SJSA1 (cell line): ENCODE results near the gene MDFI. TPM values are rescaled to one million over a fixed set of nuclear protein-coding genes. Genes with fewer than 3 reads are reported as not detected.

Source experiments
- DNase-seq, 2 experiments: peaks; one replicate each; pipeline ENCODE4 v3.0.0-alpha.2; 2015 to 2020; ENCODE audit warnings: low spot score in 2 of 2, low read depth in 1 of 2
- H3K27ac ChIP-seq: fragments of 250-450 bp; sonication (Bioruptor Pico); 2 replicates; pipeline ENCODE4 v1.5.1; 2020; ENCODE audit warnings: mild to moderate bottlenecking, moderate library complexity
- H3K27me3 ChIP-seq: fragments of 250-450 bp; sonication (Bioruptor Pico); replicated peaks from 2 replicates; pipeline ENCODE4 v1.5.1; 2020; ENCODE audit warnings: mild to moderate bottlenecking, moderate library complexity
- H3K36me3 ChIP-seq: fragments of 250-450 bp; sonication (Bioruptor Pico); 2 replicates; pipeline ENCODE4 v1.5.1; 2020; ENCODE audit warnings: mild to moderate bottlenecking
- H3K4me1 ChIP-seq: fragments of 250-450 bp; sonication (Bioruptor Pico); replicated peaks from 2 replicates; pipeline ENCODE4 v1.6.1; 2021; ENCODE audit warnings: mild to moderate bottlenecking
- H3K4me3 ChIP-seq: fragments of 250-450 bp; sonication (Bioruptor Pico); 2 replicates; pipeline ENCODE4 v1.5.1; 2020; ENCODE audit warnings: mild to moderate bottlenecking
- H3K9me3 ChIP-seq: fragments of 250-450 bp; sonication (Bioruptor Pico); replicated peaks from 2 replicates; pipeline ENCODE4 v1.5.1; 2020; ENCODE audit warnings: mild to moderate bottlenecking
- total RNA-seq: library from RNA; depleted of rRNA; stranded (reverse); fragments of >200 nt; shearing (Covaris generic); gene quantifications from 2 replicates; pipeline ENCODE4 v1.2.3, GENCODE V29; 2014

MDFI gene
- total RNA-seq, 1 experiment from 2014 or later: not detected

DNA sequence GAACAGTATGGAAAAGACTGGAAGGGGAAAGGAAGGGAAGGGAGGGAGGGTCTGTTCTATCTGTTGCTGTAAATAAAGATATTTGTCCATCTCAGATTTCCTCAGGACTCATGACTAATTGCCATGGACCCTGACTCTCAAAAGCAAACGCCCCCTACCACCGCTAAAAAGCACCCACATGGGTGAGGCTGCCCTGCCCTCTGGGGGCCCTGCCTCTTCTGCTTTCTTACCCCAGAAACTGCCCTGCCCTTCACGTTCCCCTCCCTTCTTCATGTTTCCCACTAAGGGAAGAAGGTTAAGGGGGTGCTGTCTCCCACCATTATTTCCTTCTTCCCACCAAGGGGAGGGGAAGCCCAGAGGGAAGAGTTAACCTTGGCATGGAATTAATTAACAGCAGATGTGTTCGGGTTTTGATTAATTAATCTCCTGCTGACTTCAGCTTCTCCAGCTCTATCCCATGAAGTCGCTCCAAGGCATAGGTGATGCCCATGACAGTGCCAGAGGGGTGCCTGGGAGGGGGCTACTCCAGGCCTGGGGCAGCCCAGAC, 16.0 kb downstream of the MDFI start:
- H3K27me3 ChIP-seq: no peaks in the 10 kb centered on the region

DNA sequence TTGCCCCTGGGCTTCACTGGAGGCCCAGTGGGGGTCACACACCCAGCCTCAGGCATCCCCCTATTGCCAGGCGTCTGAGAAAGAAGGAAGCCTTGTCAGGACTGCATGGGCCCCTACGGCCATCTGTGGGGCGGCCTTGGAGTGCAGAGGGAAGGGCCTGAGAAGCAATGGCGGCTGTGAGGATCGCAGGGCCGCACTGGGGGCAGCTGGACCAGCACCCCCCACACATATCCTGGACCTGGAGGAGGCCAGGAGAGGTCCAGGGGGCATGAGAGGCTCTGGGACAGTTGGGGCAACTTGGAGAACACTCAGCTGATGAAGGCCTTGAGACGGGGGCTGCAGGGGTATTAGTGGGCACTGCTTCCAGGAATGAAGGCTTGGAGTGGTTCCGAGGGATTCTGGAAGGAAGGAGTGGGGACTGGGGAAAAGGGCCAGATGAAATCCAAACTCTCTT, 16.5 kb downstream of the MDFI start:
- H3K27me3 ChIP-seq: no peaks in the 10 kb centered on the region
- no peaks in the 10 kb centered on the region for H3K9me3 ChIP-seq
- no peak overlapping the region for H3K4me3 ChIP-seq
- DNase-seq: no peak
- H3K27ac ChIP-seq: no peak overlapping the region
- H3K36me3 ChIP-seq: no peaks in the 10 kb centered on the region
- no peaks in the 10 kb centered on the region for H3K4me1 ChIP-seq

More for the DNA sequence above, 16.0 kb downstream of the MDFI start:
- no peak for DNase-seq
- Histone ChIP-seq H3K4me3 (no peak overlapping the region), H3K27ac (no peak overlapping the region), H3K36me3 (no peaks in the 10 kb centered on the region), H3K4me1 (no peaks in the 10 kb centered on the region), H3K9me3 (no peaks in the 10 kb centered on the region)

DNA sequence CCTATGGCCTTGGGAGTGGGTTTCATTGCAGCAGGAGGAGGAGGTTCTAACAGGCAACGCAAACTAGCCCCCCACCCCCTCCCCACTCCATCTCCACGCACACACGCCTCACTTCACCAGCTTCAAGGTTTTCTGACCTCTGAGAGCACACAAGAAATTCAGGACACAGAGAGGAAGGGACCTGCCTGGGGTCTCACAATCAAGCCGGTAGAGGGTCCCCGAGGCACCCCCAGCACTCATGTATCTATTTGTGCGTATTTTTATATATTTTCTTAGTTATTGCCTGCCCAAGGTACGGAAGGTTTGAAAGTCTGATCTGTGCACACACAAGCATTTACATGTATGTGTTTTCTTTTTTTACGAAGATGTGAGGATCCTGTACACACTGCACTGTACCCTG, 16.9 kb downstream of the MDFI start:
- H3K36me3 ChIP-seq: no peaks in the 10 kb centered on the region
- H3K4me3 ChIP-seq: no peak overlapping the region
- no peak overlapping the region for H3K27ac ChIP-seq
- H3K9me3 ChIP-seq: no peaks in the 10 kb centered on the region
- DNase-seq: no peak
- no peaks in the 10 kb centered on the region for H3K4me1 ChIP-seq
- H3K27me3 ChIP-seq: no peaks in the 10 kb centered on the region

DNA sequence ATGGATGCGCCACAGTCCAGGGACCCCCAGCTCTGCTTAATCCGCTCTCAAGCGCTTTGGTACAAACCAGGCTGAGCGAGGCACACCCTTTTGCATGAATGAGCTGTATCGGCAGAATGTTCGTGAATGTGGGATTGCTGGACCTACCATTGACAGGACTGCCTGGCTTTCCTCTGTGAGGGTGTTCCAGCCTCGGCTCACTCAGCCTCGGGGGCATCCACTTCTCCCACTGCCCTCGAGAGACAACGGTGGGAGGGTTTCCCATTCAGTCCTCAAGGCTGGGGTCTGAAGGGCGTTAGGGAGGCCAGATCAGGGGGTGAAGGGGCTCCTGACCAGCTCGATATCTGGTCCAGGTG, 17.4 kb downstream of the MDFI start:
- H3K4me3 ChIP-seq: no peak overlapping the region
- no peaks in the 10 kb centered on the region for H3K4me1 ChIP-seq
- H3K27me3 ChIP-seq: no peaks in the 10 kb centered on the region
- H3K9me3 ChIP-seq: no peaks in the 10 kb centered on the region
- DNase-seq: no peak
- no peak overlapping the region for H3K27ac ChIP-seq
- H3K36me3 ChIP-seq: no peaks in the 10 kb centered on the region

DNA sequence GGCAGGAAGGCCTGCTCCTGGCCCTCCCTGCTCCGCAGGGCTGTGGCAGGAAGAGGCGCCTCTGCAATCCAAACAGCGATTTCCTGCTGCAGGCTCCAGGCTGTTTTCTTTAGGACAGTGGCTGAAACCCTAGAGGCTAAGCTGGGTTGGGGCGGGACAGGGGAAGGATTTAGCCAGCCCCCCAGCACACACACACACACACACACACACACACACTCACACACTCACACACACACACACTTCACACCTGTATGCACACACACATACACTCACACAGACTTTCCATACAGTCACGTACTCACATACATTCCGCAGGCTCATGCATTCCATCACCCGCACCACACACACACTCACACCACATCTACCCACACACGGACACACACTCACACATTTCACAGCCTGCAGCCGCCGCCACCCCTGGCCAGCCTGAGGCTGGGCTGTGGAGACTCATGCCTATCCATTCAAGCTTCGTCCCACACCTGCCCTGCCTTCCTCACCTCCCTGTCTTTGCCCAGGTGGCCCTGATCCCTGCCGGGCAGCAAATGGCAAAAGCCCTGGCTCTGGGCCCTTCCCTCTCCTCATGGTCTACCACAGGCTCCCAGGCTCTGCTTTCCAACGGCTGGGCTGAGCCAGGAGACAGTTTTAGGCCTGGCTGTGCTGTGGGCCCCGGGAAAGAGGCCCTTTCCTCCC, 17.9 kb downstream of the MDFI start:
- H3K9me3 ChIP-seq: no peaks in the 10 kb centered on the region
- H3K36me3 ChIP-seq: no peaks in the 10 kb centered on the region
- no peaks in the 10 kb centered on the region for H3K4me1 ChIP-seq
- H3K27me3 ChIP-seq: no peaks in the 10 kb centered on the region
- no peak overlapping the region for H3K27ac ChIP-seq
- no peak for DNase-seq
- H3K4me3 ChIP-seq: no peak overlapping the region

DNA sequence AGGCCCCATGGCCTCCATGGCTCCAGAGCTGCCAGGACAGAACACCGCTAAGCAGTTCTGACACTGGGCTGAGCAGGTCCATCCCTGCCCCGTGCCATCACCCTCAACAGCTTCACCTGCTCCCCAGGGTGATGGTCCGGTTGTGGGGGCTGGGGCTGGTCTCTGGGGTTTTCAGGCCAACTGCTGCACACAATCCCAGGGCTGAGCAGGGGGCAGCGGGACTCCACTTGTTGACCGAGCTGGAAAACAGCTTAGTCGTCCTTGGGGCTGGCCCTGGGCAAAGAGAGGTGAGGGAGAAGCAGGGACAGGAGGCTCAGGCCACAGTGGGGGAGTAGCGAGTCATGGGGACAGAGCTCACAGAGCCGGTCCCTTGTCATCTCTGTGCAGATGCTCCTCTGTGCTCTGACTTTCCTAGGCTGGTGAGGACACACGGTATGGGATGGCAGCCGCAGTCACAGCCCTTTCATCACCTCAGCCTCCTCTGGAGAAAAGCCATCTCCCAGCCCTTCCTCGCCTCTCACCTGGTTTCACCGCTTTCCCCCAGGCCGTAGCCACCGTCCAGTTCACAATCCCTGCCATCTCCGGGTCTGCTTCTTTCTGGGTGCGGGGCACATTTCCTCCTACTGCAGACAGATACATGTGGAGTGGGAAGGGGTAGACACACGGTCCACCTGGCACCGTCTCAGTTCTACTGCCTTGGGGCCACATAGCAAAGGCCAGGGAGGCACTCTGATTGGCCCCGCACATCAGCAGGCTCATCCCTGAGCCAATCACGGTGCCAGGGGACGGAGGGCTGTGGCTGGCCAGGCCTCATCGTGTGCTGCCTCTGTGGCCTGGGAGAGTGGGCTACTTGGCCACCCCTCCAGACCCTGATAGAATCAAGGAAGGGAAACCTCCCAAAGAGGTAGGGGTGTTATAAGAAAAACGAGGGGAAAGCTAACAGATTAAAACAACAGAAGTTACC, 19.1 kb downstream of the MDFI start:
- no peak for DNase-seq
- Histone ChIP-seq H3K4me1 (no peaks in the 10 kb centered on the region), H3K27ac (no peak overlapping the region), H3K4me3 (no peak overlapping the region), H3K27me3 (peaks cover 7% of the 10 kb centered on the region; the same call in 1 of the 2 replicates), H3K36me3 (no peaks in the 10 kb centered on the region), H3K9me3 (no peaks in the 10 kb centered on the region)

DNA sequence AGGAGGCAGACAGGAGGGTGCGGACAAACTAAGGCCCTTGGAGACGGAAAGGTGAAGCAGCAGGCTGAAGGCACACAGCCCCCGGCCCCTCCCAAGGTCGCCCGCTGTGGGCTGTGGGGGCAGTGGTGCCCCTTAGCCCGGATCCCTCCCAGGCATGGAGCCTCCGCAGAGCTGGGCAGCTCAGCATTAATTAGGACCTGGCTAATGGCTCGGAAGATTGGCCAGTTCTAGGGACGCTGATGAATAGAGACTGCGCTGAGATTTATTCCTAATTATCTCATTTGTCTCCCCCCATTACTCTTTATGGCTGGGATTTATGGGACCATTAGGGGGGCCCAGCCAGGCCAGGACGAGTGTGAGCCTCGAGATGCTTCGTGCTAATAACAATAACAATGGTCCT, 20.4 kb downstream of the MDFI start:
- no peak for DNase-seq
- H3K27me3 ChIP-seq: peaks cover 7% of the 10 kb centered on the region; the same call in 1 of the 2 replicates

DNA sequence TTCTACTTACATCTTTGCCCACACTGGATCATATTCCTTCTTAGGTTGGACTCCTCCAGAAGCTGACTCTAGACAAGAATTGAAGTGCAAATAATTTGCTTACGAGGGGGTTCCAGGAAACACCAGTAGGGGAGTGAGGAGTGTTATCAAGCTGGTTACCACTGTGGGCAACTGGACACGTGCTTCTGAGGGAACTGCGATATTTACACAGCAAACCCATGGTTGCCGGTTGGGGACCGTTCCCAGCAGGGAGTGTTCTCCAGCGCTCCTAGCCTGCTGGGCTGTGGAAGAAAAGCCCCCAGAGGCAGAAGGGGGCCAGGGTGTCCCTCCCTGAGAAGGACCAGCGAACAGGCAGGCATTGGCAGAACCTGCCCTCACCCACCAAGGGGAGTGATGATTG, 21.7 kb downstream of the MDFI start:
- Histone ChIP-seq H3K4me1 (no peaks in the 10 kb centered on the region), H3K27ac (no peak overlapping the region), H3K27me3 (peaks cover 7% of the 10 kb centered on the region; the same call in 1 of the 2 replicates), H3K4me3 (no peak overlapping the region), H3K9me3 (no peaks in the 10 kb centered on the region), H3K36me3 (no peaks in the 10 kb centered on the region)
- no peak for DNase-seq

More for the DNA sequence above, 20.4 kb downstream of the MDFI start:
- H3K4me3 ChIP-seq: no peak overlapping the region
- no peaks in the 10 kb centered on the region for H3K4me1 ChIP-seq
- H3K27ac ChIP-seq: no peak overlapping the region
- H3K36me3 ChIP-seq: no peaks in the 10 kb centered on the region
- no peaks in the 10 kb centered on the region for H3K9me3 ChIP-seq

DNA sequence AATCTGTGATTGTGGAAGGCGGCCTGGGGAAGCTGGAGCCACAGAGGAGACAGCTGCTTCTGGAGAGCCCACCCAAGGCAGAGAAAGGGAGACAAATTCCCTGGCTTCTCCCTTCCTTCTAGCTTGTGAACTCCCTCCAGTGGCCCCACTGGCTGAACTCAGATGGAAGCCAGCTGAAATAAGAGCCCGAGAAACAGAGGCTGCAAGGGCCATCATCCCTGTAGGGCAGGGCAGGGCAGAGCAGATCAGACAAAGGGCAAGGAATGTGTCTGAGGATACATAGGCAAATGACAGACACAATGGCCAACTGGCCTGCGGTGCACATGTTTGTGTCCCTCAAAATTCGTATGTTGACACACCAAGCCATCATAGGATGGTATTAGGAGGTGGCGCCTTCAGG, 25.3 kb downstream of the MDFI start:
- Histone ChIP-seq H3K27me3 (peaks cover 13% of the 10 kb centered on the region; the same call in 1 of the 2 replicates), H3K27ac (no peak overlapping the region), H3K36me3 (no peaks in the 10 kb centered on the region), H3K4me1 (no peaks in the 10 kb centered on the region), H3K4me3 (no peak overlapping the region), H3K9me3 (no peaks in the 10 kb centered on the region)
- no peak for DNase-seq

DNA sequence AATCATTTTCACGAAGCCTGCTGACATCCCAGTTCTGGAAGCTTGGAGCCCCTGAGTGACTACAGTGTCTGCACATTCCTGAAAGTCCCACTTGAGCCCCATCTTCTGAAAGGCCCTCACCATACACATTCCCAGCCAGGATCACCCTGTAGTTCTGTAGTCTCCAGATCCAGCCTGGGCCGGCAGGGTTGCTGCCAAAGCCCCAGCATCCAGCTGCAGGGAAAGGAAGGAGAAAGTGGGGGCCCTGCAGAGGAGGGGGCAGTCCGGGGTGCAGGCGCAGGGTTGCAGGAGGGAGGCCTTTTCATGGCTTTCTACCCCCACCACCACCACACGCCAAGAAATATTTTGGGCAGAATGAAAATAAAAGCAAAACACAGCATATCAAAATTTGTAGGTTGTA, 26.0 kb downstream of the MDFI start:
- H3K4me3 ChIP-seq: no peak overlapping the region
- no peak overlapping the region for H3K27ac ChIP-seq
- H3K27me3 ChIP-seq: peaks cover 13% of the 10 kb centered on the region; the same call in 1 of the 2 replicates
- H3K36me3 ChIP-seq: no peaks in the 10 kb centered on the region
- no peak for DNase-seq
- no peaks in the 10 kb centered on the region for H3K9me3 ChIP-seq
- H3K4me1 ChIP-seq: no peaks in the 10 kb centered on the region

DNA sequence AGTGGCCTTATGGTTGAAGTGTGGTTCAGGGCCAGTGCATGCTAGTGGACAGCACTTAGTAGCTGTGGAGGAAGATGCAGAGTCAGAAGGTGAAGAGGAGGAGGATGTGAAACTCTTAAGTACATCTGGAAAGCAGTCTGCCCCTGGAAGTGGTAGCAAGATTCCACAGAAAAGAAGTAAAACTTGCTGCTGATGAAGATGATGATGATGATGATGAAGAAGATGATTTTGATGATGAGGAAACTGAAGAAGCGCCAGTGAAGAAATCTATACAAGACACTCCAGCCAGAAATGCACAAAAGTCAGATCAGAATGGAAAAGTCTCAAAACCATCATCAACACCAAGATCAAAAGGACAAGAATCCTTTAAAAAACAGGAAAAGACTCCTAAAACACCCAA, 28.9 kb downstream of the MDFI start:
- no peaks in the 10 kb centered on the region; the same call in 1 of the 2 replicates for H3K9me3 ChIP-seq
- H3K27me3 ChIP-seq: peaks cover 11% of the 10 kb centered on the region; the same call in 1 of the 2 replicates
- H3K36me3 ChIP-seq: no peaks in the 10 kb centered on the region
- DNase-seq: no peak
- H3K4me1 ChIP-seq: no peaks in the 10 kb centered on the region
- H3K4me3 ChIP-seq: no peak overlapping the region
- H3K27ac ChIP-seq: no peak overlapping the region

DNA sequence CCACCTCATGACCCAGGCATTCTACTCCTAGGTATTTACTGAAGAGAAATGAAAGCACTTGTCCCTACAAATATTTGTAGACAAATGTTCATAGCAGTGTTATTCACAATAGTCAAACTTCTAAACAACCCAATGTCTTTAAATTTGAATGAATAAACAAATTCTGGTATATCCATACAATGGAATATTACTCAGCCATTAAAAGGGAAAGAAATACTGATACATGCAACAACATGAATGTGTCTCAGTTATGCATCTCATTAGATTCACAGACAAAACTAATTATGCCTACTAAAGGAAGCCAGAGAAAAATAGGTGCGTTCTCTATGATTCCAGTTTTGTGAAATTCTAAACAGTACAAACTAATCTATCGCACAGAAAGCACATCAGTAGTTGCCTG, 30.7 kb downstream of the MDFI start:
- peaks cover 11% of the 10 kb centered on the region; the same call in 1 of the 2 replicates for H3K27me3 ChIP-seq
- no peak for DNase-seq

DNA sequence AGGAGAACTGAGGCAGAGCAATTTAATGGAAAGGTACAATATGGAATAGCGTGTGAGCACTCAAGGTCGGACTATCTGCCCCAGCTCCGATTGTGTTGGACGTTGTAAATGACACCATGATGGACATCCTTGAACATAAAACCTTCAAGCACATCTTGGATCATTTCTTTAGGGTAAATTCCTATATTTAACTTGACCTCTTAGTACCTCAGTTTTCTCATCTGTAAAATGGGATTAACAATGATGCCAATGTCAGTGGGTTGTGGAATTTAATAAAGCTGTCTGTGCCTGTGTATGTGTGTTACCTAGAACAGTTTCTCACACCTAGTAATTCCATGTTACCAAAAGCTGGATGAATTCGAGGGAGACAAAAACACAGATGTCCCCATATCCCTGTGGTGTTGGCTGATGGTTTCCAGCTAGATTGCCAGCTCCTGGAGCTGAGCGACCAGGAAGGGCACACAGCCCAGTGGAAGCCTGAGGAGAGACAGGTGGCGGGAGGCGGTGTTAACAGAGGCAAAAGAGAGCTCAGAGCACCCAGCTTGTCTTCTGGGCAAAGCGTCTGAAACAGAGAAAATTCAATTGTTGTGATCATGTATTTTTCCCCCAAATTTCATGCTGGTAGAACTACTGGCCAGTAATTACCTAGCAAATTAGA, 32.6 kb downstream of the MDFI start:
- peaks cover 5% of the 10 kb centered on the region; the same call in 1 of the 2 replicates for H3K27me3 ChIP-seq
- H3K4me3 ChIP-seq: no peak overlapping the region
- H3K36me3 ChIP-seq: no peaks in the 10 kb centered on the region
- H3K9me3 ChIP-seq: no peaks in the 10 kb centered on the region; the same call in 1 of the 2 replicates
- DNase-seq: no peak
- no peaks in the 10 kb centered on the region for H3K4me1 ChIP-seq
- H3K27ac ChIP-seq: no peak overlapping the region

More for the DNA sequence above, 30.7 kb downstream of the MDFI start:
- H3K9me3 ChIP-seq: no peaks in the 10 kb centered on the region; the same call in 1 of the 2 replicates
- no peak overlapping the region for H3K27ac ChIP-seq
- no peaks in the 10 kb centered on the region for H3K36me3 ChIP-seq
- no peak overlapping the region for H3K4me3 ChIP-seq
- H3K4me1 ChIP-seq: no peaks in the 10 kb centered on the region
